GM19467 (cell line): ENCODE measurements around the gene NBEA.
"Not testable (repeated sequence)": the region's sequence is repeated elsewhere in the genome, so short reads cannot be mapped to it uniquely, and the experiment has no call there.

Experiments used
- ATAC-seq: cut with Tn5 transposase; IDR thresholded peaks from one replicate; pipeline ENCODE4 v1.9.1; 2021; ENCODE audit warnings: mild to moderate bottlenecking, moderate library complexity; ENCODE audit not compliant: unreplicated experiment

Gene NBEA

DNA sequence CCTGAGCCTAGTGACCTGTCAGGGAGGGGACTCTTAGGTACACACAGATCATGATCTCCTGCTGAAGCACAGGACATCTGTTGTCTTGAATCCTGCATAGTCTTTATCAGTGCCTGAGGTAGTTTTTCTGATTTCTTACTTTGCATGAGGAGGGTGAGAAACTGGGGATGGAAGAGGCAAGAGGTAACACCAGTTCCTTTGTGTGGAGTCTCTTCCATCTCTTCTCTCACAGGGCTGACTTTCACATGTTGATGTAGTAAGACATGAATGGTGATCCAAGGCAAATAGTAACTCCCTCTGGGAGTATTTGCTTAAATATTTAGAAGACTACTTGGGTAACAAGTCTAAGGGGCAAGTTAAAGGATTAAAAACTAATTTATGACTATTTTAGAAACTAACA is 9.5 kb downstream of the NBEA start:
- ATAC-seq, result no peak

DNA sequence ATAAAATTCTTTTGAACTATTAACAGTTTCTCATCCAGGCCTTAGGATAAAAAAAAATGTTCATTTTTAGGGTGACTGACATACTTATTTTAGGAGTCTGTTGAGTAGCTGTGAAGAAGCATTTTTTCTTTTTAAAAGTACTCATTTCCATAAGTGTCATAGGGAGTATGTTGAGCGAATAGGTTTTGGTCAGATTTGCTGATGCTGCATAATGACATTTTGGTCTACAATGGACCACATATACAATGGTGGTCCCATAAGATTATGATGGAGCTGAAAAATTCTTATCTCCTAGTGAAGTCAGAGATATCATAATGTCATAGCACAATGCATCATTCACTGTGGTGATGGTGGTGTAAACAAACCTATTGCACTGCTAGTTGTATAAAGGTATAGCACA is 17.4 kb downstream of the NBEA start:
- no peak for ATAC-seq

DNA sequence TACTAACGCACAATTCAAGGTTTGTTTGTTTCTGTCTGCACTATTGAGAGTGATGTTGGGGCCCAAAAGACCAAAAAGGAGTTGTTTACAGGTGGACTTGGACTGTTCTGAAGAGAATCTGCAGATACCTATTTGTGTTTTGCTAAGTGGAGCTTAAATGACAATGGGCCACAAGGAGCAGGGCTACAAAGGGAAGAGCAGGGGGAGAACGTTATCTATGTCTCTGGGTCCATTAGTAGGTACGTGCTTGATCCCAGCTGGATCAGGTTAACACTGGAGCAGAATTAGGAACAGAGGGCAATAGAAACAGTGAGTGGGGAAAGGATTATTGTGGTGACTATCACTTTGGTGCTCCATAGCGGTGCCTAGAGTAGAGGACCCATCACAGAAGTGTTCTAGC is 22.5 kb downstream of the NBEA start:
- ATAC-seq, result no peak

DNA sequence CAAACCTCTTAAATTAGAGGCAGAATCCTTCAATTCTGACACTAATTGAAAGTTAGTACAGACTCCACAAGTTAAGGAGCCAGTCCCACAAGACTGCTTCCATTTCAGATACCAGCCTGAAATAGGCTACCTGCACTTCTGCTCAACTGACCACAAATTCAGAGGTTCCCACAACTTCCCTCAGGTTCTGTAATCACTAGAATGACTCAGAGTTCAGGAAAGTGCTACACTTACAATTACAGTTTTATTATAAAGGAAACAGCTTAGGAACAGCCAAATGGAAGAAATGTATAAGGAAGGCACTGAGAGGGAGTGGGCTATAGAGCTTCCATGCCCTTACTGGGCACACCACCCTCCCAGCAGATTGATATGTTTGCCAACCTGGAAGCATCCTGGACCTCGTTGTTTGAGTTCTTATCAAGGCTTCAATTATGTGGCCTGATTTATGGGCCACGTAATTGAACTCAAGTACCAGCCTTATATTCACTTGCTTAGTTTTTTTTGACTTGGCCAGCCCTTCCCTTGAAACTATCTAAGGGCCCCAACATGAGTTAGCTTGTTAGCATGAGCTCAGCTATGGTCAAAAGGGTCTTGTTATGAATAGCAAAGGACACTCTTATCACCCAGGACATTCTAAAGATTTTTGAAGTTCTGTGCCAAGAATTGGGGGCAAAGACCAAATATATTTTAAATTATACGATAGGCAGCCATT is 25.9 kb downstream of the NBEA start:
- no peak for ATAC-seq

DNA sequence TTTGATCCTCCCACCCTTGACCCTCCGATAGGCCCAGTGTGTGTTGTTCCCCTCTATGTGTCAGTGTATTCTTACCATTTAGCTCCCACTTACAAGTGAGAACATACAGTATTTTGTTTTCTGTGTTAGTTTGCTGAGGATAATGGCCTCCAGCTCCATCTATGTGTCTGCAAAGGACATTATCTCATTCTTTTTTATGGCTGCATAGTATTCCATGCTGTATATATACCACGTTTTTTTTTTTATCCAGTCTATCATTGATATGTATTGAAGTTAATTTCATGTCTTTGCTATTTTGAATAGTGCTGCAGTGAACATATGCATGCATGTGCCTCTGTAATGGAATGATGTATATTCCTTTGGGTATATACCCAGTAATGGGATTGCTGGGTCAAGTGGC is 27.5 kb downstream of the NBEA start:
- not testable (repeated sequence) for ATAC-seq

DNA sequence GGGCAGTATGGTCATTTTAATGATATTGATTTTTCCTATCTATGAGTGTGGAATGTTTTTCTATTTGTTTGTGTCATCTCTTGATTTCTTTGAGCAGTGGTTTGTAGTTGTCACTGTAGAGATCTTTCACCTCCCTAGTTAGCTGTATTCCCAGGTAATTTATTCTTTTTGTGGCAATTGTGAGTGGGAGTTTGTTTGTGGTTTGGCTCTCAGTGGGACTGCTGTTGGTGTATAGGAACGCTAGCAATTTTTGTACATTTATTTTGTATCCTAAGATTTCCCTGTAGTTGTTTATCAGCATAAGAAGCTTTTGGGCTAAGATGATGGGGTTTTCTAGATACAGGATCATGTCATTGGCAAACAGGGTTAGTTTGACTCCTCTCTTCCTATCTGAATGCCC is 28.9 kb downstream of the NBEA start:
- ATAC-seq, result no peak

DNA sequence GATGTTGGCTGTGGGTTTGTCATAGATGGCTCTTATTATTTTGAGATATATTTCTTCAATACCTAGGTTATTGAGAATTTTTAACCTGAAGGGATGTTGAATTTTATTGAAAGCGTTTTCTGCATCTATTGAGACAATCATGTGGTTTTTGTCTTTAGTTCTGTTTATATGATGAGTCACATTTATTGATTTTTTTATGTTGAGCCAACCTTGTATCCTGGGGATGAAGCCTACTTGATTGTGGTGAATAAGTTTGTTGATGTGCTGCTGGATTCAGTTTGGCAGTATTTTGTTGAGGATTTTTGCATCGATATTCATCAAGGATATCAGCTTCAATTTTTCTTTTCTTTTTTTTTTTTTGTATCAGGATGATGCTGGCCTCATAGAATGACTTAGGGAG is 29.4 kb downstream of the NBEA start:
- ATAC-seq, result no peak

DNA sequence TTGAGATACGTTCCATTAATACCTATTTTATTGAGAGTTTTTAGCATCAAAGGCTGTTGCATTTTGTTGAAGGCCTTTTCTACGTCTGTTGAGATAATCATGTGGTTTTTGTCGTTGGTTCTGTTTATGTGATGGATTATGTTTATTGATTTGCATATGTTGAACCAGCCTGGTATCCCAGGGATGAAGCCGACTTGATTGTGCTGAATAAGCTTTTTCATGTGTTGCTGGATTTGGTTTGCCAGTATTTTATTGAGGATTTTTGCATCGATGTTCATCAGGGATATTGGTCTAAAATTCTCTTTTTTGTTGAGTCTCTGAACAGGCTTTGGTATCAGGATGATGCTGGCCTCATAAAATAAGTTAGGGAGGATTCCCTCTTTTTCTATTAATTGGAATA is 43.1 kb downstream of the NBEA start:
- not testable (repeated sequence) for ATAC-seq

DNA sequence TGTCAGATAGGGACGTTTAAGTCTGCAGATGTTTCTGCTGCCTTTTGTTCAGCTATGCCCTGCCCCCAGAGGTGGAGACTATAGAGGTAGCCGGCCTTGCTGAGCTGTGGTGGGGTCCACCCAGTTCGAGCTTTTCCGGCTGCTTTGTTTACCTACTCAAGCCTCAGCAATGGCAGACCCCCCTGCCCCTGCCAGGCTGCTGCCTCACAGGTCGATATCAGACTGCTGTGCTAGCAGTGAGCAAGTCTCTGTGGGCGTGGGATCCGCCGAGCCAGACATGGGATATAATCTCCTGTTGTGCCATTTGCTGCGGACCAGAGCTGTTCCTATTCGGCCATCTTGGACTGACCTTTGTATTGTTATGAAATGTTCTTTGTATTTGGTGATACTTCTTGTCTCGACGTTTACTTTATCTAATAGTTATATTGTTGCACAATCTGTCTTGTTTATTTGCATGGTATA is 46.3 kb downstream of the NBEA start:
- no peak for ATAC-seq

DNA sequence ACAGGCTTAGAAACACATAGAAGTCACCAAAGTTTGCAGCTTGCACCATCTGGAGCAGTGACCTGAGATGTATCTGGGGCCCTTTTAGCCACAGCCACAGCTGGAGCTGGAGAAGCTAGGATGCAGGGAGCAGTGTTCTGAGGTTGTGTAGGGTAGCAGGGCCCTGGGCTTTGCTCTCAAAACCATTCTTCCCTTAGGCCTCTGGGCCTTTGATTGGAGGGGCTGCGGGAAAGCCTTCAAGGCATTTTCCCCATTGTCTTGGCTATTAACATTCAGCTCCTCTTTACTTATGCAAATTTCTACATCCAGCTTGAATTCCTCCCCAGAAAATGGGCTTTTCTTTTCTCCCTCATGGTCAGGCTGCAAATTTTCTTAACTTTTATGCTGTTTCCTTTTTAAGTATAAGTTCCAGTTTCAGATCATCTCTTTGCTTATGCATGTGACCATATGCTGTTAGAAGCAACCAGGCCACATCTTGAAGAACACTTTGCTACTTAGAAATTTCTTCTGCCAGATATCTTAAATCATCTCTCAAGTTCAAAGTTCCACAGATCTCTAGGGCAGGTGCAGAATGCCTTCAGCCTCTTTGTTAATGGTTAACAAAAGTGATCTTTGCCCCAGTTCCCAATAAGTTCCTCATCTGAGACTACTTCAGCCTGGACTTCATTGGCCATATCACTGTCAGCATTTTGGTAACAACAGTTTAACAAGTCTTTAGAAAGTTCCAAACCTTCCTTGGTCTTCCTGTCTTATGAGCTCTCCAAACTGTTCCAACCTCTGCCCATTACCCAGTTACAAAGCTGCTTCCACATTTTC is 48.5 kb downstream of the NBEA start:
- ATAC-seq, result no peak

DNA sequence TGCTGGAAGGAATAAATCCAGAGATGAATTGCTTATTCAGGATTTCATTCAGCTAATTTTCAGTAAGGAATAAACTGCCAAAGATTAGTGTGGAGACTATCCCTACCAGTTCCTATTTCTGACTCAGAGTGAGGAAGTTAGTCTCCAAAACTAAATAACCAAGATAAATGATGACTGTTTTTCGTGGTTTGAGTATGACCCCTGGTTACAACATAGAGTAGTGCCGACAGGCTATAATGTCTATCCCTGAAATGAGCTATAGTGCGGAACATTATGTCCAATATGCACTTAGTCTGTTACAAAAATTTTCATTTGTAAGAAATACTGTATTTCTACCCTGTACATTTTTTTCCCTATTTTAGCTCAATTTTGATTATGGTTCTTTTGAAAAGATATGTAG is 51.4 kb downstream of the NBEA start:
- no peak for ATAC-seq

DNA sequence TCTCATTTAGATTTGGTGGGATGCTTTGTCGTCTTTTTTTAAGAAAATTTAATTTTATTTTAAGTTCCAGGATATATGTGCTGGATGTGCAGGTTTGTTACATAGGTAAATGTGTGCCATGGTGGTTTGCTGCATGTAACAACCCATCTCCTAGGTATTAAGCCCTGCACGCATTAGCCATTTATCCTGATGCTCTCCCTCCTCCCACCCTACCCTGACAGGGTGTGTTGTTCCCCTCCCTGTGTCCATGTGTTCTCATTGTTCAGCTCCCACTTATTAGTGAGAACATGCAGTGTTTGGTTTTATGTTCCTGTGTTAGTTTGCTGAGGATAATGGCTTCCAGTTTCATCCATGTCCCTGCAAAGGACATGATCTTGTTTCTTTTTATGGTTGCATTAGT is 61.7 kb downstream of the NBEA start:
- ATAC-seq, result not testable (repeated sequence)

DNA sequence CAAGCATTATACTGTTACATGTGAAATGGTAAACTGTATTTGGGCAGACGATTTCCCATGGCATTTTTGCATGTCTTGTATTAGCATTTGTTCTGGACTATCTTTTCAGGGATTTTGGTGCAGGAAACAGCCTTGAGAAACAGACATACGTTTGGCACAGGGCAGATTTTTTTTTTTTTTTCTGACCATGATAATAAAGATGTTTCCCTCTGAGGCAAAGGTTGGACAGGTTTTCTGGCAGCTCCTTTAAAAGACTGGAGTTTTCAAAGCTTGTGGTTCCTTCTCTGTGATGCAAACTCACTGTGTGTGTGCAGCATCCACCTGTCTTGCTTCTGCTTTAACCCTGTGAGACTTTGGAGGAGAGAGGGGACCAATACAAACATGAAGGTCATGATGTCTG is 63.0 kb downstream of the NBEA start:
- no peak for ATAC-seq

DNA sequence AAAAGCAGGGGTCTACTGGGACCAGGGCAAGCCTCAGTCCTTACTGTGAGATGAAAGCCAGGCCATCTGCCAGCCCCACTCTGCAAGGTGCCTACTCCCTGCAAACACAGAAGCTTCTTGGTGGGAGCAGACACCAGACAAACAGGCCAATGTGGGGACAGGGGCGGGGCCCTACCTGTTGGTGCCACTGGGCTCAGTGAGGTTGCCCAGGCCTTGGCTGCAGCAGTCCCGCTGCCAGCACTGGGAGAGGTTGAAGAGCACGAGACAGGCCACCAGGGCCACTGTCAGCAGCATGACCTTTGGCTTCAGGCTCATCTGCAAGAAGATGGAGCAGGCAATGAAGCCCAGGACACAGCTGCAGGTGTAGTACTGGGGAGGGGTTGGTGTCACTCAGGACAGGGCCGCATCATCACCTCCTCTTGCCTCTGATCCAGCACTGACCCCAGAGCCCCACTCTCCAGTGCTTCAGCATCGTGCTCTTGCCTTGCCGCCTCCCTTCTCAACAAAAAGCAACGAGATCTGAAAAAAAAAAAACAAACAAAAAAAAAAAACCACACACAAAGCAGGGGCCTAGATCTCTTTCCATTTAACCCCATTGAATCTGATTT is 72.6 kb downstream of the NBEA start:
- ATAC-seq, result no peak

DNA sequence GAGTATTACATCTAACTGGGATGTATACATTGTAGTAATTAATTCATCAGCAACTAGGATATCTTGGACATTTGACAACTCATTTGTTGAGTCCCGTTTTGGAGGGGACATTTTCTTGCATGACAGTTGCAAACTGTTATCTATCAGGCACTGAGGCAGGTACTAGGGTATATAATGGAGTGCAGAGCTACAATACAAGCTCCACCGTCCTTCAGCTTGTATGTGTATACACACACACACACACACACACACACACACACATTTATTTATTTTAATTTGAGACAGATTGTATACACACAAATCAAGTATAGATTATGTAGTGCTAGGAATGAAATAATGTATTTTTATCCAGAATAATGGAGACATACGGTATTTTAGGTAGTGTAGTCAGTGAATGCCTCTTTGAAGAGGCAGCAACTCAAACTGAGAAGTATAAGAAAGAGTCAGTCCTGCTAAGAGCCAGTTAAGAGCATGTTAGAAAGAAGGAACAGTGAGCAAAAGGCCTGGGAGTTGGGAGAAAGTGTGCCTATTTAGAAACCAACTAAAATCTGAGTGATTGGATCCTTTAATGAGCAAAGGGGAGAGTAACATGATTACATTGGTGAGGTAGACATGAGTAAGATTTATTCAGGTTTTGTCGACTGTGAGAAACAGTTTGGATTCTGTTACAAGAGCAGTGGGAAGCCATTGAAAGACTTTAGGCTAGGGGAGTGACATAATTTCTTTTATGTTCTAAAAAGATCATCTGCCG is 74.5 kb downstream of the NBEA start:
- ATAC-seq, result no peak

DNA sequence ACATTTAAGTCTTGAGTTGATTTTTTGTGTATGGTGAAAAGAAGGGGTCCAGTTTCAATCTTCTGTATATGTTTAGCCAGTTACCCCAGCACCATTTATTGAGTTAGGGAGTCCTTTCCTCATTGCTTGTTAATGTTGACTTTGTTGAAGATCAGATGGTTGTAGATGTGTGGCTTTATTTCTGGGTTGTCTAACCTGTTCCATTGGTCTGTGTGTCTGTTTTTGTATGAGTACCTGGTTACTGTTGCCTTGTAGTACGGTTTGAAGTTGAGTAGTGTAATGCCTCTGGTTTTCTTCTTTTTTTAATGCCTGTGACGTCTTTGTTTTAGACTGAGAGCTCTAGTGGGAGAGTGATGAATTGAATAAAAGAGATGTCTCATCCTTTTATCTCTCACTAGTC is 83.2 kb downstream of the NBEA start:
- ATAC-seq, result no peak

DNA sequence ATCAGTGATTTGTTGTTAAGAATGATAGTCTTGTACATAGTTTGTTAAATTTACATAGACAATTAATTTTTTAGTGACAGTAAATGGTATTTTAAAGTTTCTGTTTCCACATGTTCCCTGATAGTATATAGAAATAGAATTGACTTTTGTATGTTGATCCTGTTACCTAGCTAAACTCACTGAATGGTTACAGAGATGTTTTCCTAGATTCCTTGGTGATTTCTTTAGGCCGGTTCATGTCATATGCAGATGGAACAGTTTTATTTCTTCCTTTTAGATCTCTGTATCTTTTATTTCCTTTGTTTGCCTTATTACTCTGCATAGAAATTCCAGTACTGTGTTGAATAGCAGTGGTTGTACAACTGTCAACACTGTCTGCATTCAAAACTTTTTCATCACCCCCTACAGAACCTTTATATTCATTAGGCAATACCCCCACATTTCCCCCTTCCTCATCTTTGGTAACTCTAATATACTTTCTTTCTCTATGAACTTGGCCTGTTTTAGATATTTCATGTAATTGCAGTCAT is 86.3 kb downstream of the NBEA start:
- no peak for ATAC-seq

DNA sequence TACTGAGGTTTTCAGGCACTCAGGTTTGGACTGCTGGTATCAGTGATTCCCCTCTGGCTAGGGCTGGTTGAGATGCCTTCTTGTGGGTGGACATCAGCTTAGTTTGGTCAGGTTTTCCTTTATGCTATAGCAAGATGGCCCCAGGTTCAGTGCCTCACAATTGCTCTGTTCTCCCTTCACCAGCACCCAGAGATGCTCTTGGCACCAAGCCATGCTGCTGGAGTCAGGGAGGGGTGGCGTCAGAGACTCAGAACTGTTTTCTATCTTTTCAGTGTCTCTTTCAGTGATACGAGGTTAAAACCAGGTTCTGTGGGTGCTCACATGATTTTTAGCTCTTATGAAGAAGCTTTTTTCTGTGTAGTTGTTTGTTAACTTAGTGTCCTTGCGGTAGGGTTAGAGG is 96.9 kb downstream of the NBEA start:
- no peak for ATAC-seq

DNA sequence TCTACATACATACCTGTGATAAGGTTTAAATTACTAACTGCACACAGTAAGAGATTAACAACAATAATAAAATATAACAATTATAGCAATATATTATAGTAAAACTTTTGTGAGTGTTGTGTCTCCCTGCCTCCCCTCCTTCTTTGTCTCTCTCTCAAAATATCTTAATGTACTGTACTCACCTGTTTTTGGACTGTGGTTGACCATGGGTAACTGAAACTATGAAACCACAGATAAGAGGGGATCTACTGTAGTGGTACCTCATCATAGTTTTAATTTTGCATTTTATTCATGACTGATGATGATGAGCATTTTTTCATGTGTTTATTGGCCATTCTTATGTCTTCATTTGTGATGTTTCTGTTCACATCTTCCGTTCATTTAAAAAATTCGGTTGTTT is 104.5 kb downstream of the NBEA start:
- ATAC-seq, result no peak

DNA sequence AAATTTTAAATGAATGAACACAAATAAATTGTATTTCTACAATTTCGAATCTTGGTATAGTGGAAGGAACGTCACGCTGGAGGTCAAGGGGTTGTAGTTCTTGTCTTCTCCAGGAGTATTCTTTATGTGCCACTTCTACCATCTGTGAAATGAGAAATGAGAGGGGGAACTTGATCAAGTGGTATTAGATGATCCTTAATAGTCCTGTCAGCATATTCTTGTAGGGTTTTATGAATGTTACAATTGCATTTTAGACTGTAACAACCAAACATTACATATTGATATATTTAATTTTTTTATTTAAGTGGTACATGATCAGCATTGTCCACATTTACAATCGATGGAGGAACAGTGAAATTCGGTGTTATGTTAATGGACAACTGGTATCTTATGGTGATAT is 113.6 kb downstream of the NBEA start:
- ATAC-seq, result no peak

DNA sequence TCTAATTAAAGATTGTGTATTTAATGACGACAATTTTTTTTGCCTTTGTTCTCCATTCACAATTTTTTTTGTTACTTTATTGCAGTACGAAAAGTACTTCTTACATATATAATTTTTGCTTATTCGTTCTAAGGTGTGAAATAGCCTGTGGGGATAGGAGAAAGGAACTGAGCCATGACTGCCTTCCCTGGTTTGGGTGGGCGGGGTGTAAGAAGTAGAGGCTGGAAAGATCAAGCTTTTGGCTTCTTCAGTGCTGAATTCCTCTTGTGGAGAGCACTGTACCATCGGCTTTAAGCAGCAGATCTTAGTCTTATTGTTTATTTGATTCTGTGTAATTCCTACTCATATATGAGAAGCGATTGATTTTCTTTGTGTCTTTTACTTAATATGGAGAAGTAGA is 115.8 kb downstream of the NBEA start:
- no peak for ATAC-seq
